Activated naive CD8-positive, alpha-beta T cell treated with anti-CD3 and anti-CD28 coated beads for 36 hours (primary cell): Measurements from ENCODE around the gene GMDS. TPM values are rescaled to one million over a fixed set of nuclear protein-coding genes. Genes with fewer than 3 reads are reported as not detected.
A peak's percentile ranks its signal among the peaks of the same experiment; 100 is the strongest.

Source experiments
- DNase-seq: peaks from one replicate; pipeline ENCODE4 v3.0.0; 2021
- H3K27ac Mint-ChIP-seq: one replicate; pipeline ENCODE4 v1.8.0; 2022; ENCODE audit warnings: mild to moderate bottlenecking, moderate library complexity, mixed read lengths
- H3K27me3 Mint-ChIP-seq: one replicate; pipeline ENCODE4 v1.8.0; 2022; ENCODE audit warnings: mild to moderate bottlenecking, mixed read lengths
- H3K36me3 Mint-ChIP-seq: one replicate; pipeline ENCODE4 v1.8.0; 2021; ENCODE audit warnings: mild to moderate bottlenecking, mixed read lengths
- H3K4me1 Mint-ChIP-seq: one replicate; pipeline ENCODE4 v1.8.0; 2021; ENCODE audit warnings: mixed read lengths
- H3K4me3 Mint-ChIP-seq: one replicate; pipeline ENCODE4 v1.8.0; 2022; ENCODE audit warnings: mild to moderate bottlenecking, moderate library complexity, mixed read lengths
- H3K9me3 Mint-ChIP-seq: one replicate; pipeline ENCODE4 v1.8.0; 2022; ENCODE audit warnings: mixed read lengths
- total RNA-seq, 2 experiments: library from RNA; stranded (reverse); gene quantifications; one replicate each; pipeline ENCODE4 v1.2.3, GENCODE V29; 2021

GMDS gene
- total RNA-seq, 2 experiments from 2014 or later = 34.7 to 38.5 TPM

DNA sequence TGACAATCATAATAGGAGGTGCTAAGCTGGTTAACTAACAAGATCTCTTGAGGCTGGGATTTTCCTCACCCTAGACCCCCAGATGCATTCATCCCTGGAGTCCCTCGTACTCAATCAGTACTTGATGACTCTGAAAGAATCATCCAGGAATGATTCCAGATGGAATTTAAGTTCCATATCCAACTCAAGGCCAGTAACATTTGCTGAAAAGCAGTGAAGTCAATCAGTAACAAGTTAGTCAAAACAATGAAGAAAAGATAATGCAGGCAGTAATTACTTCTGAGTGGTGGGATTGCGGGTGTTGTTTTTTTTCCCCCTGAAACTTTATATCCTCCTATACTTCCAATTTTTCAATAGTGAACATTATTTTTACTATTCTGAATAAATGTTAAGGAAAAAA, 18.6 kb downstream of the GMDS start:
- Mint-ChIP-seq H3K4me1 (peaks cover 36% of the 10 kb centered on the region), H3K9me3 (no peaks in the 10 kb centered on the region), H3K27ac (no peak overlapping the region), H3K4me3 (no peak overlapping the region), H3K36me3 (peaks cover 12% of the 10 kb centered on the region), H3K27me3 (no peaks in the 10 kb centered on the region)
- no peak for DNase-seq

DNA sequence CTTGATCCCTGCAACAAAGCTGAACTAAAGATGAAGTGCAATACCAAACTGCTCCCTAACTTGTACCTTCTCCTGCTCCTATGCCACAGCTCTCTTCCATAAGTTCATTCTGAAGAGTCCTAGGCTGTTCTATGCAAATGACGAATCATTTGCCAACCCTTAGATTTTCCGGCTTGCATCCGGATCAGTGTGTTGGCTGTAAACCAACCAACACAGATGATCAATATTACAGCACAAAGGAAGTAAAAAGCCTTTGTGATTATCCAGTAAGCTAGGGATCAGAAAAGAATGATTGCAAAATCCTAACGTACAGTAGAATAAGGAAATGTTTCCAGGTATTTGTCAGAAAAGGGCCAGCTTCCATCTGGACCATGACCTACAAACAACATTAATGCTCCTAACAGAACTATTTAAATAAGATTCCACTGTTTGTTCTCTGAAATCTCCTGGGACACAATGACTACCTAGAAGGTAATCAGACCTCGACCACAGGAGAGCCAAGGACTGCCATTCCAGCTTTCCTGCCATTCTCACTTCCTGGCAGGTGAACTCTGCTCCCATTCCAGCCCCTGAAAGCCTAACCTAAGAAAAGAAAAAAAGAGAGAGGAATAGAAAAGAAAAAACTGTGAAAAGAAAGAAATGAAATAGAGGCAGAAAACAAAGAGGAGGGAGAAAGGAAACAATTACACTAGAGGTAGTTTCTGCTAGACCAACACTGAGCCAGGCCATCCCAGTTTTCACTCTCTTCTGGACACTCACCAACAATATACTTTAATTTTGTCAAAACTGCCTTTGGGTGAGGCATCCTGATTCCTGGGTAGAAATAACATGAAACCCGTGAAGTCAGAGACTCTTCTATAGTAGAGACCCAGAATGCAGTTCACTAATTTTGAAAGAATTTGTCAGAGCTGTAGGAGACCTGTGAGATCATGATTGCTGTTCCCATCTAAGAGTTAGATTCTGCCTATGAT, 19.7 kb downstream of the GMDS start:
- Mint-ChIP-seq H3K27me3 (no peaks in the 10 kb centered on the region), H3K4me1 (peaks cover 30% of the 10 kb centered on the region), H3K9me3 (no peaks in the 10 kb centered on the region), H3K4me3 (no peak overlapping the region), H3K36me3 (peaks cover 12% of the 10 kb centered on the region), H3K27ac (no peak overlapping the region)
- DNase-seq = no peak

DNA sequence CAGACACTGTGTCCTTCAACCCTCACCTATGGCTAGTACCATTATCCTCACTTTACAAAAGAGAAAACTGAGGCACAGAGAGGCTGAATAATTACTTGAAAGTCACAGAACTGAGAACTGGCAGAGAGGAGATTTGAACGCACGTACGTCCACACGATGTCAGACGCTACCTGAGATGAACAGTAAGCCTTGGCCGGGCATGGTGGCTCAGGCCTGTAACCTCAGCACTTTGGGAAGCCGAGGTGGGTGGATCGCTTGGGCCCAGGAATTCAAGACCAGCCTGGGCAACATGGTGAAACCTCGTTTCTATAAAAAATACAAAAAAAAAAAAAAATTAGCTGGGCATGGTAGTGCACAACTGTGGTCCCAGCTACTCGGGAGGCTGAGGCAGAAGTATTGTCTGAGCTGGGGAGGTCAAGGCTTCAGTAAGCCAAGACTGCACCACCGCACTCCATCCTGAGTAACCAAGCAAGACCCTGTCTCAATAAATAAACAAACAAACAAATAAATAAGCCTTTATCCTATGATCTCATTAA, 20.5 kb downstream of the GMDS start:
- DNase-seq = no peak
- no peak overlapping the region for H3K4me3 Mint-ChIP-seq
- H3K4me1 Mint-ChIP-seq = peaks cover 33% of the 10 kb centered on the region
- peaks cover 11% of the 10 kb centered on the region for H3K36me3 Mint-ChIP-seq
- no peaks in the 10 kb centered on the region for H3K27me3 Mint-ChIP-seq
- H3K27ac Mint-ChIP-seq = no peak overlapping the region
- H3K9me3 Mint-ChIP-seq = no peaks in the 10 kb centered on the region

DNA sequence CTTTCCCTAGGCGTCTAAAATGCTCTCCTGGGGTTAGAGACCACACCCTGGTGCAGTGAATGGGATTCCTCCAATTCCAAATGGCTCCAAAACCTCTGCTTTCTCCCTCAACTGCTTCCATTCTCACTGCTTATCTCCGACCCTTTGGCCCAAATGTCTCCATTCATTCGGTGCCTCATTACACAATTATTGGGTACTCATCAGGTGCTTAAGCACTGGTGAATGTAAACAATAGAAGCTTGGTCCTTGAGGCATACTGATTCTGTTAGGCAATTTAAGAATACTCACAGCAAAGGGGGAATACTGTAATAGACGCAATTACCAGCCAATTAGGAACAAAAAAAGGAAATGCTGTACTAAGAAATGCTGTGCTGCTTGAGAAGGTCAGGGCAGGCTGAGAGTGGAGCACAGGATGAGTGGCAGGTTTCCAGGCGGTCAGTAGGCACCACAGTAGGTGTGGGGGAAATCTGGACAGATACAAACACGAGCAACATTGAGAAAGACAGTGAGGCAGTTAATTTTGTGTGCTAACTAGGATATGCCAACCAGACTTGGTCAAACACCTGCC, 23.0 kb downstream of the GMDS start:
- Mint-ChIP-seq H3K27ac (peak overlapping the region; percentile 11), H3K9me3 (no peaks in the 10 kb centered on the region), H3K4me1 (peaks cover 35% of the 10 kb centered on the region), H3K4me3 (peak overlapping the region; percentile 77), H3K27me3 (no peaks in the 10 kb centered on the region), H3K36me3 (peaks cover 4% of the 10 kb centered on the region)
- DNase-seq = no peak

DNA sequence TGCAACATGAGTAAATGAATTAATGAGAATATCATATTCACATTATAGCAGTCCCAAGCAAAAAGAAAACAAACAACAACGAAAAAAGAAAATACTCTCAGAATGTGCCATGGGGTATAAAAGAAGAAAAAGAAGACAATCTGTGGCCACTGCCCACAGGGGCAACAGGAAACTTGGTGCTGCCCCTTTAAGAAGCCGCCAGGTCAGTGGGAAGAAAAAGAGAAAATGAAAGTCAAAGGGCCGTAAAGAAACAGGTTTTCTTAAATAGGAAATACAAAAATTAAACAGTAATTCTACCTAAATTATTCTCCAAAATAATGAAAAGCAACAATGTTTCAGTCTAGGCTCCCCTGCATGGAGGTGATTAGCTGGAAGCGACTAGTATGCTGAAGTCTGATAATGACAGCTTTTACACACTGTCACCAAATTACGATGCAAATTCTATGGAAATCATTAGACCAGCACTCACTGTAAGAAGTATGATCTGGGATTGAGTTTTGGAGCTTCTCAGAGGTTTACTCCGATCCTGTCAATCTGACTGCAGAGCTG, 23.6 kb downstream of the GMDS start:
- Mint-ChIP-seq H3K4me1 (peaks cover 35% of the 10 kb centered on the region), H3K9me3 (no peaks in the 10 kb centered on the region), H3K27me3 (no peaks in the 10 kb centered on the region), H3K27ac (peak overlapping the region; percentile 11), H3K36me3 (peaks cover 4% of the 10 kb centered on the region), H3K4me3 (peak overlapping the region; percentile 77)
- DNase-seq = no peak

DNA sequence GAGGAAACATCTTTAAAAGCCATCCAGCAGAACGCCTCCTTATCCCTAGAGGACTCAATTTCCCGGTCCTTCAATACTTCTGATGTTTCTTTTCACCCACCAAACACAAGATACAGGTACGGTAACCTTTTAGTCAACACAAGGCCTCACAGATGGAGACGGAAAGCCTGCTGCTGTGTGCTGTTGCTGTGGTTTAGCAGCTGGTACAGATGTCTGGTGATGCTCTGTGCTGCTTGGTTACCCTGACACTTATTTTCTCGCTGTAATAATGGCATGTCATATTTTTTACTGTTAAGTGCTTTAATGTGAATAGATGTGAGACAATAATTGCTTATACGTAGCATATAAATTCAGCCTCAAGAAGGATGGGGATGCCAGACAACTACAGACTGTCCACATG, 25.3 kb downstream of the GMDS start:
- peaks cover 4% of the 10 kb centered on the region for H3K36me3 Mint-ChIP-seq
- DNase-seq = no peak
- no peak overlapping the region for H3K27ac Mint-ChIP-seq
- H3K4me1 Mint-ChIP-seq = peaks cover 34% of the 10 kb centered on the region
- no peaks in the 10 kb centered on the region for H3K9me3 Mint-ChIP-seq
- H3K27me3 Mint-ChIP-seq = no peaks in the 10 kb centered on the region
- H3K4me3 Mint-ChIP-seq = no peak overlapping the region

DNA sequence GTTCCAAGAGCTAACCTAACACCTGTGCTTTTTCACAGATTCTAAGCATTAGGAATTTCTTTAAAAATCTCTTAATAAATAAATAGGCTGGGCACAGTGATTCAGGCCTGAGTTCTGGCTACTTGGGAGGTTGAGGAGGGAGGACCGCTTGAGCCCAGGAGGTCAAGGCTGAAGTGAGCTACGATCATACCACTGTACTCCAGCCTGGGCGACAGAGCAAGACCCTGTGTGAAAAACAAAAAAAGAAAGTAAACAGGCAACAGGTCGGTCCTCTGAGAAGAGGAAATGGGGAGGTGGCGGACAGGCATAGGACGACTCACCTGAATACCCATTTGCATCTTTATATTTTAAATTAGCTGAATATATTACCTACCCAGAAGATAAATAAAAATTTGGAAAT, 26.5 kb downstream of the GMDS start:
- Mint-ChIP-seq H3K9me3 (no peaks in the 10 kb centered on the region), H3K36me3 (peaks cover 8% of the 10 kb centered on the region), H3K4me1 (peaks cover 38% of the 10 kb centered on the region), H3K4me3 (no peak overlapping the region), H3K27me3 (no peaks in the 10 kb centered on the region), H3K27ac (no peak overlapping the region)
- DNase-seq = no peak

DNA sequence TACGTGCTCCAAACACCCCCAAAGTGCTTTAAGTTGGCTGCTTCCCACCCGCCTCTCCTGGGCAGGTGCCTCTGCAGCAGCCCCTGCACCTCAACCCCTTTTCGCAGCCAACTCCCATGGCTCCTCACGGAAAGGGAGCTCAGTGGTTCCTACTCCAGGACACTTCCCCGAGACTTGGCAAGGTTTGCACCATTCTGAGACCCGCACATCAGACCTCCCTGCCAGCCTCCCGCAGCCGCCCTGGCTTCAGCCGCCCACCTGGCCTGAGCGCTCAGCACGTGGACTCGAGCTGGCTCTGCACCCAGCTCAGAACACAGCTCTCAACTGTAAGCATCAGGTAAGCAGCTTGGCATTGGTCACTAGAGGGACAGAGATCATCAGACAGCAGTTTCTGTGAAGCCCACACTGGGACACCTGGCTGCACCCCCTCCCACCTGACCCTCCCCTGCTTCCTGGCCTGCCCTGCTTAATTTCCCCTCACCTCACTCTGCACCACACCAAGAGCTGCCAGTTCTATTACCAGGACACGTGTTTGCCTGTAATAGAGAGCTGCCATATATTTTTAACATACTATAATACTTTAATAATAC, 28.5 kb downstream of the GMDS start:
- H3K4me1 Mint-ChIP-seq = peaks cover 22% of the 10 kb centered on the region
- H3K27me3 Mint-ChIP-seq = no peaks in the 10 kb centered on the region
- peaks cover 4% of the 10 kb centered on the region for H3K36me3 Mint-ChIP-seq
- DNase-seq = no peak
- H3K9me3 Mint-ChIP-seq = no peaks in the 10 kb centered on the region
- H3K27ac Mint-ChIP-seq = no peak overlapping the region
- H3K4me3 Mint-ChIP-seq = no peak overlapping the region

DNA sequence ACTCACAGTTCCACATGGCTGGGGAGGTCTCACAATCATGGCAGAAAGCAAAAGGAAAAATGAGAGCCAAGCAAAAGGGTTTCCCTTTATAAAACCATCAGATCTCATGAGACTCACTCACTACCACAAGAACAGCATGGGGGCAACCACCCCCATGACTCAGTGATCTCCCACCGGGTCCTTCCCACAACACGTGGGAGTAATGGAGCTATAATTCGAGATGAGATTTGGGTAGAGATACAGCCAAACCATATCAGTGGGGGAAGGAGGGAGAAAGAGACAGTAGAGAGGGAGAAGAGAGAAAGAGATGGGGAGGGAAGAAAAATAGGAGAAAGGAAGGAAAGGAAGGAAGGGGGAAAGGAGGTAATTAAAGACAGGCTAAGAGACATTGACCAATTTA, 30.1 kb downstream of the GMDS start:
- H3K9me3 Mint-ChIP-seq = no peaks in the 10 kb centered on the region

DNA sequence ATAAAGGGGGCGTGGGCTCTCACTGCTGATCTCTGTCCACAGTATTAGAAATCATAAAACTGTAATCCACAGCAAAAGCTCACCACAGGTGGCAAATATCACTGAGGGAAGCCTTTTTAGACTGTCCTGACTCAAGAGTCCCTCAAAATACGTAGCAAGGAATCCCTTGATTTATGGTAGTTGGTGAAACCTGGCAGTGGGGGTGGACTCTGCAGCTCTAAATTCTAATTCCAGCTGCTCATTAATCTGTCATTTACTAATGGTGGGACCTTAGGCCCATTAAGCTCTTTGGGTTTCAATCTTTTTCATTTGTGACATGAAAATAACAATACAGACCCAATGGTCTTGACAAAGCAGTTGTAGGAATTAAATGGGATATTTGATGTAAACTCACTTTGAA, 32.3 kb downstream of the GMDS start:
- DNase-seq = no peak
- Mint-ChIP-seq H3K9me3 (no peaks in the 10 kb centered on the region), H3K27ac (no peak overlapping the region), H3K36me3 (peaks cover 4% of the 10 kb centered on the region), H3K4me1 (peaks cover 9% of the 10 kb centered on the region), H3K27me3 (no peaks in the 10 kb centered on the region), H3K4me3 (no peak overlapping the region)

More for the DNA sequence above, 30.1 kb downstream of the GMDS start:
- Mint-ChIP-seq H3K4me1 (peaks cover 16% of the 10 kb centered on the region), H3K27ac (no peak overlapping the region), H3K4me3 (no peak overlapping the region), H3K36me3 (peaks cover 4% of the 10 kb centered on the region), H3K27me3 (no peaks in the 10 kb centered on the region)
- DNase-seq = no peak

DNA sequence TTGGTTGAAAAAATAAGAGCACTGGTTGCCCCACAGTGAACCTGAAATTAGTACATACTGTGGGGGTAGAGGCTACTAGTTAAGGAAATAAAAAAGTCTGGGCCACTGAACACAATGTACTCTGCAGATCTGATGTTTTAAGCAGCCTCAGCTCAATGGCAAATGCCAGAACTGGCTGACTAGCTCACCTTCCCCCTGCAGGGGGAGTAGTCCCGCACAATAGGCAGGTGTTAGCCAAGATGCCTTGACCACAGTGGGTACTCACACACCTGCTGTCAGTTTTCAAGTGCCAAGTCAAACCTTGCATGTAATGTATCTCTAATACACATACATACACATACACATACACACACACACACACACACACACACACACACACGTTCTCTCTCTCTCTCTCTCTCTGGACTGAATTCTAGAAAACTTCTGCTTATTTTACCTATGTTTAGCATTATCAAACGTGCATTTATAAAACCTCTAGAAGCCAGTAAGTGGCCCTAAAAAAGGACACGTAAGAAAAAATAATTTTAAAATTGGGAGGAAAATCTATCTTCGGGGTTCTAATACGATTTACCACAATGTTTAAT, 36.1 kb downstream of the GMDS start:
- no peak overlapping the region for H3K4me3 Mint-ChIP-seq
- no peak overlapping the region for H3K27ac Mint-ChIP-seq
- H3K9me3 Mint-ChIP-seq = no peaks in the 10 kb centered on the region
- no peaks in the 10 kb centered on the region for H3K27me3 Mint-ChIP-seq
- DNase-seq = peak; percentile 24
- H3K4me1 Mint-ChIP-seq = peaks cover 1% of the 10 kb centered on the region
- peaks cover 4% of the 10 kb centered on the region for H3K36me3 Mint-ChIP-seq

DNA sequence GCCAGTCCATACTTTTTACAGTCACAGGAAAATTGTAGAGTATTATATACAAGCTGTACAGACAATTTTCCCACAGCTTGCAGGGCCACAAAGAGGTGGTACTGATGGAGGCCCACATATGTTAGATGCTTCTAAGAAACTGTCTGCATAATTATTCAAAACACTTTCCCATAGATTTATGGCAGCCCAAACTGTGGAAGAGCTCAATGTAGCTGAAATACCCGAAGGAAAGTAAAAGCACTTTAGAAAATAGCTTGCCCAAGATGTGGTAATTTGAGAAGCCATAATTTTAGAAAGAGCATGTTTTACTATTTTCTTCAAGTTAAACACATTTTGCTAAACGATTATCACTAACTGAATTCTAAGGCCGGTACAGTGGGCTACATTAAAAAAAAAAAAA, 36.9 kb downstream of the GMDS start:
- Mint-ChIP-seq H3K4me1 (peaks cover 1% of the 10 kb centered on the region), H3K27ac (no peak overlapping the region), H3K4me3 (no peak overlapping the region), H3K9me3 (no peaks in the 10 kb centered on the region), H3K36me3 (peaks cover 4% of the 10 kb centered on the region), H3K27me3 (no peaks in the 10 kb centered on the region)
- no peak for DNase-seq

DNA sequence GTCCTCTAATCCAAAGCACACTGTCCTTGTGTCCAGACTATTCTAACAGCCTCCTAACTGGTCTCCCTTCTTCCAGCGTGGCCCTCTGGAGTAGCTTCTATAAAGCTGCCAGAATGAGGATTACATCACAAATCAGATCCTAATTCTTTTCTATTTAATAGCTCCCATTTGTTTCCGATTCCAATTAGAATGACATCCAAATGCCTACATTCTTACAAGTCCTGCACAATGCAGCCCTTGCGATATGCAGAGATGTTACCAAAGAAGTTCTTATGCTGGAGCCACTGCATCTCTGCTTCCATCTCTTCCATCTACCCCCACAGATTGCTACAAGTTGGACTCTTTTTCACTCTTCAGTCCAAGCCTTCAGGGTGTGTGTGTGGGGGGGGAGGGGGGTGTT, 40.0 kb downstream of the GMDS start:
- Mint-ChIP-seq H3K36me3 (peaks cover 4% of the 10 kb centered on the region), H3K9me3 (no peaks in the 10 kb centered on the region), H3K4me1 (peaks cover 1% of the 10 kb centered on the region), H3K27me3 (no peaks in the 10 kb centered on the region), H3K4me3 (no peak overlapping the region), H3K27ac (no peak overlapping the region)
- DNase-seq = no peak

DNA sequence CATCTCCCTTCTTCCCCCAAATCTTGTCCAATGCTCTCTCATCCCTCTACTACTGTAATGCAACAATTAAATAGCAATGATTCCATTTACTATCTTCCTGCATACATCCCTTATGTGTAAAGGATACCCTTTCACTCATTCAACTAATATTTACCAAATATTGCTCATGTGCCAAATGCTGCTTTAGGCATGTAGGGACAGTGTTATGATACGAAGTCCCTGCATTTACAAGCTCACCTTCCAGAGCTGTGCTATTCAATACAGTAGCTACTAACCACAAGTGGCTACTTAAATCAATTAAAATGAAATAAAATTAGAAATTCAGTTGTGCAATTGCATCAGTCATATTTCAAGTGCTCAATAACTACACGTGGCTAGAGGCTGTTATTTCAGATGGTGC, 41.1 kb downstream of the GMDS start:
- Mint-ChIP-seq H3K4me3 (no peak overlapping the region), H3K36me3 (peaks cover 4% of the 10 kb centered on the region), H3K27me3 (no peaks in the 10 kb centered on the region), H3K9me3 (no peaks in the 10 kb centered on the region), H3K4me1 (no peaks in the 10 kb centered on the region), H3K27ac (no peak overlapping the region)
- no peak for DNase-seq

DNA sequence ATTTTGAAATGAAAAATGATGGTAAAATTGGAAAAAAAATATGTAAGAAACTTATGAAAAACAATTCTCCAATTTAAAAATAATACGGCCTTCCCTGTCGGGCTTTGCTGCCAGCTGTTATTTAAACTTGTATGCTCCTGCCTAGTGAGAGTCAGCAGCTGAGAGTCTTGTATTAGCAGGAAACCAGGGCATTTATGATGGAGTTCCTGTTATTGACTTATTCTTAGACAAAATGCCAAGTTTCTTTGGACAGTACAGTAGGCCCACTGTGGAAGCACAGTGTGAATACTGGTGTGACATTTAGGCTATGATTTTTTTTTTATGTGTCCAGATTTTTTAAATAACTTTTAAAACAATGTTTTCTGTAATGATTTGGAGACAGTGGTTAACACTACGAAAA, 42.1 kb downstream of the GMDS start:
- Mint-ChIP-seq H3K9me3 (no peaks in the 10 kb centered on the region), H3K27ac (no peak overlapping the region), H3K4me1 (no peaks in the 10 kb centered on the region), H3K36me3 (peaks cover 4% of the 10 kb centered on the region), H3K27me3 (no peaks in the 10 kb centered on the region), H3K4me3 (no peak overlapping the region)
- no peak for DNase-seq
